GM21447 (cell line): ENCODE data around the gene TTC3.

Experiments used
- ATAC-seq: cut with Tn5 transposase; IDR thresholded peaks from one replicate; pipeline ENCODE4 v1.9.1; 2021; ENCODE audit not compliant: unreplicated experiment

TTC3 gene

DNA sequence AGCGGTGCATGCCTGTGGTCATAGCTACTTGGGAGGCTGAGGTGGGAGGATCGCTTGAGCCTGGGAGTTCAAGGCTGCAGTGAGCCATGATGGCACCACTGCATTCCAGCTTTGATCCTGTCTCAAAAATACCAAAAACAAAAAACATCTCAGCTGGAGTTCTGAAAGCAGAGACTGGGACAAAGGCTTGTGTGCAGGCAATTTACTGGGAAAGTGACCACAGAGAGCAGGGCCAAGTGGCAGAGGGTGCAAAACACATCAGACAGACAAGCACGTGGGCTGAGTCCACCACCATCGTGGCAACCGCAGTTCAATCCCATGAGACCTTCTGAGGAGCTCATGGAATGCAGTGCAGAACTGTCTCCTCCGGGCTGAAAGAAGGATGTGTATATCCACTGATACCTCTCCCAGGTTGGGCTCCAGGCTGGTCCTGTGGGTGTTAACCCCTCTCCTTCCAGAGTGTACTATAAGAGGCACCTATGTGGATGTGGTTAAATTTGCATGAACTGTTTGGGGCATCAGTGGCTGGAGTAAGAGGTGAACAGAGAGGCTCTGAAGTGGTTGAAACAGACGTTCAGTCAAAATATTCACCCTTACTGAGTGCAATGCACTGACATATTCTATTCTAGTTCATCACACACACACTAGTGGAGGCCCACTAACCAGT lies 11.0 kb upstream of the TTC3 start:
- no peak for ATAC-seq

DNA sequence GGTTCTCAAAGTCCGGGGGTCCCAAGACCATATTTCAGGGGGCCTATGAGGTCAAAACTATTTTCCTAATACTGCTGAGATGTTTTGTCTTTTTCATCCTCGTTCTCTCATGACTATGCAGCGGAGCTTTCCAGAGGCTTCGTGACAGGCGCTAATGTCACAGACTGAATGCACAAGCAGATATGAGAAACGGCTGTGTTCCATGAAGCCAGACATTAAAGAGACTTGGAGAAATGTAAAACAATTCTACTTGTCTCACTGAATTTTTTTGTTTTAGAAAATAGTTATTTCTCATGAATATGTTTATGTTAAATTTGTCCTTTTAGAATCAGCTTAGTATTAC lies 10.5 kb upstream of the TTC3 start:
- no peak for ATAC-seq

DNA sequence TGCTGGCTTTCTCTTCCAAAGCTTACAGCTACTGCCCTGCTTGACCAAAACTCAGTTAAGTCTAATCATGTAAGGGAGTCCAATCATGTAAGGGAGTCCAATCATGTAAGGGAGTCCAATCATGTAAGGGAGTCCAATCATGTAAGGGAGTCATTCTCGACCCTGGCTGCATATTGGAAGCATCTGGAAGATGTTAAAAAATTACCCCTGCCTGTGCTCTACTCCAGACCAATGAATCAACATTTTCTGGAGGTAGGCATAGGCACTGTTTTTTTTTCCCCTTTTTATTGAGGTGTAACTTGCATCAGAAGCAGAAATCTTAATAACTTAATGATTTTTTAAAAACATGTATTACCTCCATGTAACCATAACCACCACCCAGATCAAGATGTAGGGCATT lies 9.6 kb upstream of the TTC3 start:
- no peak for ATAC-seq

DNA sequence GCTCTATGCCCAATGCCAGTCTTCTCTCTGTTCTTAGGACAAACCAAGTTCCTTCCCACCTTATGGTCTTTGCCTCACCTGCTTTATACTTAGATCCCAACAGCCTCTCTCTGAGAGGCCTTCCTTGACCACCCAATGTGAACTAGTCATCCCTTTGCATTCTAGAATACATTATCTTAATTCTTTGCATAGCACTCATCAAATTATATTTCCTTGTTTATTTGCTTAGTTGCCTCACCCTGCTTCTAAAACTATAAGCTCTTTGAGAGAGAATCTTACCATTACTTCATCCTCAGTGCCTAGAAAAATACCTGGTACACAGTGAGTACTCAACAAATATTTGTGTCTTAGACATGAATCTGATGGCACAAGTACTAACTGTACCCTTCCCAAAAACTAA lies 8.2 kb upstream of the TTC3 start:
- no peak for ATAC-seq

DNA sequence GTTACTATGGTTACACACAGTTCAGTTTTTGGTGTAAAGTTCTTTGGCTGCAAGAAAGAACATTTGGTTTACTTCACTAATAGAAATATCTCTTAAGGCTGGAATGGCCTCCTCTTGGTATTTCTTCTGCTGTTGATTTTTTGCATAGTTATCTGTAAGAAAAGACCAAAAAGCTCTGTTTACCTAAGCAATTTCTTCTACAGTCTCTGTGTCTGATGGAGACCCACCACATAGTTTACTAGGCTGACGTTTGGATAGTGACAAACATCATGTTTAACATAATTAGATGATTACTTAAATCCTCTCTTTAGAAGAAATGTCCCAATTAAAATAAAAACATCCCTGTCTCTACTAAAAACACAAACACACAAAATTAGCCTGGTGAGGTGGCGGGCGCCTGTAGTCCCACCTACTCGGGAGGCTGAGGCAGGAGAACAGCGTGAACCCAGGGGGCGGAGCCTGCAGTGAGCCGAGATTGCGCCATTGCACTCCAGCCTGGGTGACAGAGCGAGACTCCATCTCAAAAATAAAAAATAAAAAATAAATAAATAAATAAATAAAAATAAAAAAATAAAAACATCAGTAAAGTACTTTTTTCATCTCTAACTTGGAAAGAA lies 7.4 kb upstream of the TTC3 start:
- no peak for ATAC-seq

DNA sequence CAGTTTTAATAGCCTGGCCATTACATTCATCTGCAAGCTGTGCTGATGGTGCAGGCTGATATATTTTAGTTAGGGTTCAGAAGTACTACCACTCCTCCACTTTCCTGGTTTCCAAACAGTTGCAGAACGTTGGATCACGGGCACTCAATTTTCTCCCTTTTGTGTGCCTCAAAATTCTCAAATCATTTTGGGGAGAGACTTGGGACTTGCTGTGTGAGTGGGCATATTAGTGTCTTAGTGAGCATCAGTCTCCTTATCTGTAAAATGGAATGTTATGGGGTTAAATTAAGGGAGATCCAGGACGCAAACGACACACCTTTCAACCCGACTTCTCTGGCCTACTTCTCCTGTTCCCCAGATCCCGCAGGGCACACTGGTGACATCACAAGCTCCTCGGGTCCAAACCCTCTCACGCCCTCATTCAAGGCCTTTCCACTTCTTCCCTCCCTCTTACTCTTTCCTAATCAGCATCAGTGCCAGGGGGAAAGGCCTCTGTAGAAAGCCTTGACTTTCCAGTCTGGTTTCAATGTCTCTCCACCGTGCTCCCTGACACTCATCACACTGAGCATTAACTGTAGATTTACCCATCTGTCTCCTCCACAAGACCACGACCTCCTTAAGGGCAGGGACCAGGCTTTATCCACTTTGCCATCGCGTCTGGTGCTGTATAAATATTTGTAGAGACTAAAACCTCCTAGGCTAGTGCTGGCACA lies 1.3 kb upstream of the TTC3 start:
- no peak for ATAC-seq

DNA sequence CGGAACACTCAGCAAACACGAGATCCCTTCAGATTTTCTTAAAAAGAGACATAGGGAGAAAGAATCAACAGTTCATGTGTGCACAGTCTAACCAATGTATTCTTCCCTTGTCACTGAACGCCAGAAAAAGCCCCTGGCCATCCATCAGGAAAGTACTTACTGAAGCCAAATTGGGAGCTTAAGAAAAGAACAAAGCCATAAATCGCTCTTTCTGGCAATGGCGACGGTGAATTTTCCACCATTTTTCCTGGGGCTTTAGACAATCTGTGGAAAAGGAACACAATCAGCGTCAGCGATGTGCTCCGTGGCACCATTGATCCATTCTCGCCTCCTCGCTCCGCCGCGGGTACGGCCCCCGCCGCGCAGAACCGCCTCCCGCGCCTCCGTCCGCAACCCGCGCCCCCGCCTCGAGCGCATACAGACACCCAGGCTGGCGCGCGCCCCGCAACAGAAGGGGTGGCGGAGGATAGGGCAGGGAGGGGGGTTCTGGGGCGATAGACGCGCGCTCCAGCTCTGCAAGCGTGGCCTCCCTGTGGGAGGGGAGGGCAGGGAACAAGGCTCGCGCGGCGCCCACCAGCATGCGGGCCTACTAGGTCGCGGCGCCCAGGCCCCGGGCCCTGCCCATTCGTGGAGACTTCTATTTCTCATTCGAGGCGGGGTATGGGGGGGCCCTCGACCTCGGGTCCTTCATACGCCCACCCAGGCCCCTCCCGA lies 623 bp upstream of the TTC3 start:
- peak; percentile 43 for ATAC-seq

DNA sequence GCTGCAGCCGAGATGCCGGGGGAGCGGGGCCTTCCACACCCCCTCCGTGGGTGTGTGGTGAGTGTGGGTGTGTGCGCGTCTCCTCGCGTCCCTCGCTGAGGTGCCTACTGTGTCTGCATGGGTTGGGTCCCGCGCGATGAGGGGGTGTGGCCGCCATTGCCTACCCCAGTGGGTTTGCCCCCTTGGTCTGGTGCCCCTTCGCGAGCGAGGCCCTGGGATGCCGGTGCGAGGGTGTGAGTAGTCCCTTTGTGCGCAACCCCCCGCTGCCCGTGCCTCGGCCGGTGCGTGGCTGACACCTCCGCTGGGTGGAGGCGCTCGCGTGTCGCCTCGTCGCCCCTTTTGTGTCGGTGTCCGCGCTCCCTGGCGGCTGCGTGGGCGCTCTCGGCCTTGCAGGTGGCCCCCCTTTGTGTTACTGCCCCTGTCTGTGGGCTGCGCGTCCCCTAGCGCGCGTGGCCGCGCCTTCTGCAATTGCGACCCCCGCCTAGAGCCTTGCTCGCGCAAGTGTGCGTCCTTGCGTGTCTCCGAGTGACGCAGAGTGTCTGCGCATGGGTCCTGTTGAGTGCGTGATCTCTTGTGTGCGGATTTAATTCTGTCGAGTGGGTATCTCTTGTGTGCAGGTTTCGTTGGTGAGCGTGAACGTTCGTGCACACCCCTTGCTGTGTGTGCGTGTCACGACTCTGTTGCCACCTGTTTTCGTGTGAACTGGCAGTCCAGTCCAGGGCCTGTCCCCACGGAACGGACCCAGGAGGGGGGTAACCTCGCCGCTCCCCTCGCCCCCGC lies 553 bp downstream of the TTC3 start:
- ATAC-seq, result peak; percentile 27

DNA sequence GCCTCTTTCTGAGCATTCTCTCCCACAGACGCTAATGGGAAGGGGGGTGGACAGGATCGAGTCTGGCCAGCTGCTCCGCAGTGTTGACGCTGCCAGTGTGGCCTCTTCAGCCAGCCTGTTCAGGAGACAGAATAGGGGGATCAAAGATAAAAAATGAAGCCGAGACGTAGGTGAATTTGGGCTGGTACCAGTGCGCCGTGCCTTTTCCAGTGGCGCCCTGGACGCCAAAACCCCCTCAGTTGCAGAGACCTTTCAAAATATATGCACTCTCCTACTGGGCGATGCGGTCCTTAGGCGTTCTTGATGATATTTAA lies 1.1 kb downstream of the TTC3 start:
- no peak for ATAC-seq

DNA sequence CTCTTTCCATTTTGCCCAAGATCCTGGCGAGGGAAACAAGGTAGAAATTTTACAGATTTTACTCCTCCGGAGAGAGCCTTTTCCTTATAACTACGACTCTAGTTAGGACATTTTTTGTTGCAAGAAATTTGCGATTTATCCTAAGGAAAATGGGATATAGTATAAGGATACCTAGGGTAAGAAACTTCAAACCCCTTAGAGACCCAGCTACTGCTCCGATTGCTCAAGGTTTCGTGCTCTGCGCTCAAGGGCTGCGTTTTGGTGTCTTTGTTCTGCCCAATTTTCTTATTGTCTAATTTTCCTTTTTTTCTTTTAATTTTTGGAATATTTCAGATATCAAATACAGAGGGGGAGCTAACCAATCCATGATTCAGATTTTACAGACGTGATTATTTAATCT lies 1.5 kb downstream of the TTC3 start:
- ATAC-seq, result no peak

DNA sequence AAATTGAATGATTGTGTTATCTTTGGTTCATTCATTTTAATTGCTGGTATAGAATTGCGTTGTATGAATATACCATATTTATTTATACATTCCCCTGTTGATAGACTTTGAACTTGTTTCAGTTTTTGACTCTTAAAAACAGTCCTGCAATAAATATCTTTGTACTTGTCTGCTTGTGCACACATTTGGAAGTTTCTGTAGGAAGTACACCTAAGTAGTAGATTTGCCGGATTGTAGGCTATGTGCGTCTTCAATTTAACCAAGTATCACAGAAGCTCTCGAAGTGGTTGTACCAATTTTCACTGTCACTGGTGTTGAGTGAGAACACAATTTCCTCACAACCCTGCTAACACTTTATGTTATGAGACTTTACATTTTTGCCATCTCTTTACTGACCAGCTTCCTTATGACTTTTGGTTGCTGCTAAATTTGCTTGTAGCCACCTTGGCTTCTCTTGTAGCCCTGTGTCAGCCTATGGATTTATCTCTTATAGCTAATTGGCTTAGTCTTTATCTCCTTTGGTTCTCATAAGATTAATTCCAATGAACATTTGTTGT lies 2.2 kb downstream of the TTC3 start:
- no peak for ATAC-seq

DNA sequence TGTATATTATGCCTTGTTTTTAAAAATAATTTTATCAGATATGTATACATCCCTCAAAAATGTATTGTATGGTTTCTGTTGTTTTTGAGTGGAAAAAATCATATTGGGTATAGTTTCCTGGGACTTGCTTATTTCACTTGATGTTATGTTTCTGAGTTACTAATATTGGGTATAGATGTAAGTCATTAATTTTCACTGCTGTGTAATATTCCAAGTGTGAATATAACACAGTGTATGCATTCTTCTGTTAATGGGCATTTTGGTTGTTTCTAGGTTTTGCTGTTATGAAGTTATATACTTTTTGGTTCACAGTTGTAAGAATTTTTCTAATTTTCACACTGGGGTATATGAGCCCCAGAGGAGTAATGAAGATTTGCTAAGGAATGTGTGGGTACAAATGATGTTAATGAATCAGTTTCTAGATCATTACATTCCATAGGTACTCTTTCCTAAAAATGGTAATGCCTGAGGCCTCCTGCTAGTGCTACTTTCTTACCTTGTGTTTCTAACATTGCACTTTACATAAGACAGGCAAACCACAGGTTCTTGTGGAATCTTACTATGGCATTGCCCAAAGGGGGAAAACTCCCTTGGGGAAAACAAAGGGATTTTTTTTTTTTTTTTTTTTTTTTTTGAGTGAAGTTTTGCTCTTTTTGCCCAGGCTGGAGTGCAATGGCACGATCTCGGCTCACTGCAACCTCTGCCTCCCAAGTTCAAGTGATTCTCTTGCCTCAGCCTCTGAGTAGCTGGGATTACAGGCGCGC lies 3.2 kb downstream of the TTC3 start:
- ATAC-seq, result no peak

DNA sequence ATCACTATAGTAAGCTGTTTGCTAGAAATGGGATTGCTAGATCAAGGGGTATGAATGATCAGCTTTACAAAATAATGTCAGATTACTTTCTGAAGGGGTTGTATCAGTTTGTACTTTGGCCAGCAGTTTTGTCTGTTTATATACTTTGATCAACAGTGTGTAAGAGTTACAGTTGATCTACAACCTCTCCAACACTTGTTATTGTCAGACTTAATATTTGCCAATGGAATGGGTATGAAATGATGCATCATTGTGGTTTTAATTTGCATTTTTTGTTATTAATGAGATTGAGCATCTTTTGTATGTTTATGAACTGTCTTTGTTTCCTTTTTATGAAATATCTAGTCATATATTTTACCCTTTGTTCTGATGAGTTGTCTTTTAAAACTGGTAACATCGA lies 4.3 kb downstream of the TTC3 start:
- no peak for ATAC-seq

DNA sequence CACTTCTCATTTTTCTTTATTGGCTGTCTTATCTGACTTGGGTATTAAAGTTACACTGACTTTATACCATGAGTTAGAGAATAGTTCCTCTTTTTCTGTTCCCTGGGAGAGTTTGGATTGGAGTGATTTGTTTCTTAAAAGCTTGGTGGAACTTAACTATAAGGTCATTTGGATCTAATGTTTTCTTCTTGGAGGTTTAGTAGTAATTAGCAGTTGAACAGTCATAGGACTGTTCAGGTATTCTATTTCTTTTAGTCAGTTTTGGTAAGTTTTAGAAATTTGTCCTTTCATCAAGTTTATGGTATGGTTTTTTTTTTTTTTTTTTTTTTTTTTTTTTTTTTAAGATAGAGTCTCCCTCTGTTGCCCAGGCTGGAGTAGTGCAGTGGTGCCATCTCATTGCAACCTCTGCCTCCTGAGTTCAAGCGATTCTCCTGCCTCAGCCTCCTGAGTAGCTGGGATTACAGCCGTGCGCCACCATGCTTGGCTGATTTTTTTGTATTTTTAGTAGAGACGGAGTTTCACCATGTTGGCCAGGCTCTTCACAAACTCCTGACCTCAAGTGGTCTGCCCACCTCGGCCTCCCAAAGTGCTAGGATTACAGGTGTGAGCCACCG lies 6.3 kb downstream of the TTC3 start:
- no peak for ATAC-seq

DNA sequence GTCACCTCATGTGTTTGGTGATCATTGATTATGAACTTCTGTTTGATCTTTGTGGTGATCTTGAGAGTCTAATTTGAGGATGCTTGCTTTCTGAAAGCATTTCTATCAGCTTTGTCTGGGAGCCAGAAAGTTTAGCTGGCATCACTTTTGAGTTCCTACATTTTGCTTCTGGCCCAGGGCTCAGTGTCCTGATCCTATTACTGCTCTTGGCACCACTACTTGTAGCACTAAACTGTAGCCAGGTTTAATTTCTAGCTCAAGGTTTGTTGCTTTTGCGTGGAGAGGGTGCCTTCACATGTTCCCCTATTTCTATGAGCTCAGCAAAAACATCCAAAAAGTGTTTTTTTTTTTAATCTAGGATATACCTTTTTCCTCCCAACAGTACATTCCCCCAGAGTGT lies 9.3 kb downstream of the TTC3 start:
- no peak for ATAC-seq

DNA sequence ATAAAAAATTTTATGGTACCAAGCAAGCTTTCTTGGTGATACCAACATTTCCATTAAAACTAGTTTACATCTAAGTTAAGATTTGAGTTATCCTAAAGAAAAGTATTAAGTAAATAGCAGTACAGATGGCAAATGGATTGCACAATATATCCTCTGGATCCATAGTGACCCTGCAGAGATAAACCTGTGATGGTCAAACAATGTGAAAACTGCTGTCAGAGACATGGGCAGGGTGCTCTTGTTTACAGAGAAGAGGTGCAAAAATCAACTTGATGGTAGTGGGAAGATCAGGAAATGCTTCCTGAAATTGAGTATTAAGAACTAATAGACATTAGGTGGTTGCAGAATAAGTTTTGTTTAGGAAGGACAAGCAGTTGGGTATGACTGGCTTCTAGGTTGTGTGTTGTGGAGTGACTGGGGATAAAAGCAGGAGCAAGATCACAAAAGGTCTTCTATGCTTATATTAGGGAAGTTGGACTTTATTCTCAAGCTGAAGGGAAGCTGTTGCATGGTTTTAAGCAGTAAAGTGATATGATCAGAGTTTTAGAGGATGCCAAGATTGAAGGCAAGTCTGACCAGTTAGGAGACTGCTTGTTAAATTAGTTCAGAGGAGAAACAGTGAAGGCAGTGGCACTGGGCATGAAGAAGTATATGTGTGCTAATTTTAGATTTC lies 9.9 kb downstream of the TTC3 start:
- no peak for ATAC-seq

DNA sequence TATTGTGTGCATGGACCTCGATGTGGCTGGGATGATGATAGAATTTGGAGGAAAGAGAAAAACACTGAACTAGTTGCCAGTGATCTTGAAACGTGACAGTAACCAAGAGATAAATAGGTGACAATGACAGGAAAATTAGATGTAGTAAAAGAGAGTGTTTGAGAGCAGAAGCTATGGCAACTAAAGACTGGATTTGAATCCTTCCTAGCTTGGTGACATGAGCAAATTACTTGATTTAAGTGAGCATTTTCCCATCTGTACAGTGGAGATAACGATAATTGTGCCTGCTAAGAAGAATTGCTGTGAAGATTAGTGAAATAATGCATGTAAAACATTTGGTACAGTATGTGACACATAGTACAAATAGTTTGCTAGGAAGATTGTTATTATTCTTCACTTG lies 12.7 kb downstream of the TTC3 start:
- no peak for ATAC-seq

DNA sequence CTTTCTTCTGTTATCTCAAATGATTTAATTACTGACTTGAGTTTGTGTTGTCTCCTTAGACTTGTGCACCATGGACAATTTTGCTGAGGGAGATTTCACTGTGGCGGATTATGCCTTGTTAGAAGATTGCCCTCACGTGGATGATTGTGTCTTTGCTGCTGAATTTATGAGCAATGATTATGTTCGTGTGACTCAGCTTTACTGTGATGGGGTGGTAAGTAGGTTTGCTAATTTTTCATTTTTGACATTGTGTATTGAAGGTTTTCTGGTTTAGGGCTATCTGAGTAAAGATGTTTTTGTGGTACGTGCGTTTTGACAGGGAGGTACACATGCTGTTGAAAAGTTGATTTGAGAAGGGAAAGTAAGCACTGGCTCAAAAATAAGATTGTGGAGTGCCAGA lies 14.1 kb downstream of the TTC3 start:
- ATAC-seq, result no peak

DNA sequence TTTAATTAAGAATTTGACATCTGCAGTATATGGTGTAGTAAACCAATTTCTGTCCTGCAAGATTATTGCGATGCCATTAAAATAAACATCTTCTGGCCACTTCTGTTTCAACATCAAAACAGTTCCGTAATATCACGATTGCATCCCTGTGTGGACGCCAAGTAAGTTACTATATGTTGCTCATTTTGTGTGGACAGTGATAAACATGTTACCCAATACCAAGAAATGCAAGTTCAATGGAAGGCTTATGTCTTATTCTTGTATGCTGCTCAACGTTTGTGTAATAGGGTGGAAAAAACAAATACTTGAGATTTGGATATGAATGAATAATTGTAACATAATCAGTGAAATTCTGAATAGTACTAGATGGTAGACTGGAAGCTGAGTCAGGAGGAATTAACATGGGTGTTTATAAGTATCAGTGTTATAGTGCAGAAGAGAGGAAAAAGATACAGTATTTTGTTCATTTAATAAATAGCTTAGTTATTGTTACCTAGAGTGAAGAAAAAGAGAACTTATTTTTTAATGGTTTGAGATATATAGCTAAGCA lies 15.2 kb downstream of the TTC3 start:
- ATAC-seq, result no peak
